Measurements from ENCODE around the gene RAB5B. TPM values are rescaled to one million over a fixed set of nuclear protein-coding genes. Genes with fewer than 3 reads are reported as not detected.

RAB5B gene
- total RNA-seq, 2 donors from 2014 or later: 112 to 178 TPM

- no peak for DNase-seq
- no peaks in the 10 kb centered on the region for H3K27me3 ChIP-seq
- no peaks in the 10 kb centered on the region for H3K4me1 ChIP-seq
- no peak overlapping the region for H3K27ac ChIP-seq
- intact Hi-C loops (cut with DNase I): no loop called here
- no peaks in the 10 kb centered on the region for H3K36me3 ChIP-seq
- H3K9me3 ChIP-seq: no peaks in the 10 kb centered on the region
- no peak for TF ChIP-seq CTCF (IDR thresholded peaks at IDR 0.05)
- H3K4me3 ChIP-seq: no peak overlapping the region
- H3K9ac ChIP-seq (ENCODE audit: low read depth in 2 of 2, low read length in 2 of 2): no peak overlapping the region
Measured at GRCh38 chr12:56028511-56029165, 54.8 kb downstream of the RAB5B start.

DNA sequence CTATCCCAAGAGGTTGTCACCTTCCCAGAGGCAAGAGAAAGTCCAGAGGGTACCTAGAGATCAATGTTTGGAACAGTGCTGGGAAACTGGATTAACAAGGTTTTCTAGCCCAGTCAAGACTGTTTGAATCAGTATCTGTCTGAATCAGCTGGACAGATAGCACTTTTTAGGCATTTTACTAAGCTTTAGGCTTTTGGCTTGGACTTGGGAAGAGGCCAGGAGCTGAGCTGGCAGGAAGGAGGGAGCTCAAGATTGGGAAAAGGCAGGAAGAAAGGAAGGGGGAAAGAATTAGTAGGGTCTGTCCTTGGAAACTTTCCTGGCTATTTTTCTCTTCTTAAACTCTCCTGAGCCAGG lies 55.3 kb downstream of the RAB5B start:
- no peak for DNase-seq
- Histone ChIP-seq H3K27me3 (no peaks in the 10 kb centered on the region), H3K9ac (ENCODE audit: low read depth in 2 of 2, low read length in 2 of 2) (no peak overlapping the region), H3K9me3 (no peaks in the 10 kb centered on the region), H3K36me3 (no peaks in the 10 kb centered on the region), H3K4me1 (no peaks in the 10 kb centered on the region), H3K27ac (no peak overlapping the region), H3K4me3 (no peak overlapping the region)
- no peak for TF ChIP-seq CTCF (IDR thresholded peaks at IDR 0.05)
- intact Hi-C loops (cut with DNase I): no loop called here

- Histone ChIP-seq H3K4me1 (no peaks in the 10 kb centered on the region), H3K27ac (no peak overlapping the region), H3K9me3 (no peaks in the 10 kb centered on the region), H3K36me3 (no peaks in the 10 kb centered on the region), H3K4me3 (no peak overlapping the region), H3K27me3 (no peaks in the 10 kb centered on the region), H3K9ac (ENCODE audit: low read depth in 2 of 2, low read length in 2 of 2) (no peak overlapping the region)
- peak; percentile 58 for TF ChIP-seq CTCF (IDR thresholded peaks at IDR 0.05)
- peak; percentile 54 for DNase-seq
- intact Hi-C loops (cut with DNase I): loop anchor here (10.0 kb wide), 1 partner anchor 285 kb away; the partner anchor contains the start of gene GDF11
Measured at GRCh38 chr12:56029666-56030293, 55.9 kb downstream of the RAB5B start.

GRCh38 chr12:56031987-56032386 lies 58.1 kb downstream of the RAB5B start:
- Histone ChIP-seq H3K36me3 (no peaks in the 10 kb centered on the region), H3K9me3 (no peaks in the 10 kb centered on the region), H3K4me3 (no peak overlapping the region)

More at GRCh38 chr12:56031987-56032386, 58.1 kb downstream of the RAB5B start:
- Histone ChIP-seq H3K9ac (ENCODE audit: low read depth in 2 of 2, low read length in 2 of 2) (no peak overlapping the region), H3K27me3 (no peaks in the 10 kb centered on the region), H3K27ac (no peak overlapping the region), H3K4me1 (no peaks in the 10 kb centered on the region)
- no peak for DNase-seq
- TF ChIP-seq CTCF (IDR thresholded peaks at IDR 0.05): no peak
- intact Hi-C loops (cut with DNase I): loop anchor here (10.0 kb wide), 1 partner anchor 287 kb away; the partner anchor contains the start of gene GDF11

Data from colonic mucosa (tissue), 4 donors.